UCSD-AML1 (cell line): ENCODE results near the gene LCK.

Source experiments
- DNase-seq: peaks from one replicate; lab custom pipeline; 2025; ENCODE audit not compliant: unreplicated experiment; lab: John Stamatoyannopoulos, UW

LCK gene

DNA sequence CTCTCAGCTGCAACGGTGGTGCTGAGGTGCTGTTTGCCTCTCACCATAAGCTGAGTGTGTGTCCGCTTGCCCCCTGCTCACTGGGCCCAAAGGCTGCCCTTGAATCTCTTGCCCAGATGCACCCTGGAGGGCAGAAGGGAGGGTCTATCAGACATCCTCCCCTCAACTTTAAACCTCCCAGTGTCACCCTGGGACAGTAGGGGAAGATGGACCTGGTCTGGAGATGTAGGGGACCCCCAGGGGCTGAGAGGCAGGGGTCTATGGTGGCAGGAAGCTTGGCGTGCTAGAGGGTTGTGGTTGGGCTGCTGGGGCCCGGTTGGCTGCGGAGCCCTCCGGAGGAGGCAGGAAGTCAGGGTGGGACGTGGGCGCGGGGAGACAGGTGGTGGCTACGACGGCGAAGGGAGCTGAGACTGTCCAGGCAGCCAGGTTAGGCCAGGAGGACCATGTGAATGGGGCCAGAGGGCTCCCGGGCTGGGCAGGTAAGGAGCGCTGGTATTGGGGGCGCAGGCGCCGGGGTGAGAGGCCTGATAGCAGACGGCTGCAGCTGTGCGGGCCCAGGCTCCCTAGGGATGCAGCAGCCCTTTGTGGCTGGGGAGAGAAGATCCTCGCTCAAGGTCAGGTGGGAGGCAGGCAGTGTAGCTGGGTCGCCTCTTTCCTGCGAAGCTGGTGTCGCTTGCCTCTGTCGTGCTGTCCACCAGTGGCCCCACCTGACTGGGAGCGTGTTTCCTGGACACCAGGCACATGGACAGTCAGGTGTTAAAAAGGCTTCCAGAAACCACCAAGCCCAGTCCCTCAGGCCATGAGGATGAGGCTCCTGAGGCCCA, at the start of gene LCK:
Gene LCK (plus strand): TSS at position 373 of the 824 bp plus-strand sequence. CDS start 23,065 bp downstream, outside the sequence.
- peak; percentile 35 for DNase-seq

DNA sequence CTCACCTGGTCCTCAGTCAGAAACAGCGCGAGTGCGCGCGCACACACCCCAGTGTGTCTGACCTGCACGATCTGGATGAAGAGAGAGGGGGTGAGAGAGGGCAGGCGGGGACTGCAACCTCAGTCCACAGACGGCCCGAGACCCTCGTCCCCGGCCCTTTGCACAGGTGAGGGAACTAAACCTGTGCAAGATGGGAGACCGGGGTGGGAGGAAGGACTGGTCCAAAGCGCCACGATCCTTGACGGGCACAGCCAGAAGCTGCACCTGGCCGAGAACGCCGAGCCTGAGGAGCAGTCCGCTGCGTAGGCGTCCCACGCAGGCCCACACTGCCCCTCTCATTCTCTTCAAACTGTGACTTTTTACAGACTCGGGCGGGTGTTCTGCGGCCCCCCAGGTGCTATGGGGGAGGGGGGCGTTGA, 46.1 kb upstream of the LCK start:
- DNase-seq = no peak

DNA sequence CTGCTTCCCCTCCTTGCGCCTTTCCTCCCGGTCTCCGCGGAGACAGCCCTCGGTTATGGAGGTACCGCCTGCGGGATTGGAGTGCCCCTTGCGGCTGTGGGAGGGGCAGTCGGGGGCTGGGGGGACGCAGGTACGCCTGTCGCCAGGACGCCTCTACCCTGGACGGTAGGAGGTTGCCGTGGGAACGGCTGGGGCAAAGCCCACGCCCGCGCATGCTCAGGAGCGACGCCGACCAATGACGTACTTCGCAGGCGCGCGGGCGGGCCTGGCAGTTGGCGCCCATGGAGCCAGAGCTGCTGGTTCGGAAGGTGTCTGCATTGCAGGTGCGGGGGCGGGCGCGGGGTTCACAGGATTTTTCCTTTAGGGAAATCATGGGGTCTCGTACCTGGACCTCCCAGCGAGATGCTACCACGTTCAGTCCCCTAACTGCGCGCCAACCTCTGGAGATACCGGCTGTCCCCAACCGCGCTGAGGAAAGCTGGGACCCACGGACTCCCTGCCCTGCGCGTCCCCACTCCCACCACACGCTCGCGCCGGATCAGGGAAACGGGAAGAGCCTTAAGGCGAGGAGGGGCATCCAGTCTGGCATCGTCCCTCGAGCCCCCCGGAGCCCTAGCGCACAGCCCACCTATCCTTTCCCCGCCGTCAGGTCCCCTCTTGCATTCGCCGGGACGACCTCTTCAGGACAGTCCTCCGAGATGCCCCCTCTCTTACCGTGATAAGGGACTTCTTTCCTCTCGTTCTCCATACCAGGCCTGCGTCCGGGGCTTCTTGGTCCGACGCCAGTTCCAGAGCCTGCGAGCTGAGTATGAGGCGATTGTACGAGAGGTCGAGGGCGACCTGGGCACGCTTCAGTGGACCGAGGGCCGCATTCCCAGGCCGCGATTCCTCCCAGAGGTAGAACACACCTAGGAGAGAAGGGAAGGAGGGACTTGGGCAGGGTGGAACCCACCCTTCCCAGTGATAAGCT, 45.4 kb upstream of the LCK start, which contains the start of gene IQCC:
Gene IQCC (plus strand): TSS at position 271 of the 970 bp plus-strand sequence. CDS start 11 bp downstream, at position 282.
- peak; percentile 78 for DNase-seq

DNA sequence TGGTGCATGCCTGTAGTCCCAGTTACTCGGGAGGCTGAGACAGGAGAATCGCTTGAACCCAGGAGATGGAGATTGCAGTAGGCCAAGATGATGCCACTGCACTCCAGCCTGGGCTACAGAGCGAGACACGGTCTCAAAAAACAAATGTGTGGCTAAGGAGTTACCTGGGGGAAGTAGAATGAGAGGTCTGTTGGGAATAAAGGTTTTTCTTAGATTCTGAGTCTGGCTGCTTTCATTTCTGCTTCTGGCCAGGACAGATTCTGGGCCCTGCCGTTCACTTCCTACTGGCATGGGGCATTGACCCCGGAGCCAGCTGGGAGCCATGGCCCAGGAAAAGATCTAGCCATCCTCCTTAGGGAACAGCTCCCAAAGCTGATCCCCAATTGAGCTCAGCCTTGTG, 42.6 kb upstream of the LCK start:
- DNase-seq = no peak

DNA sequence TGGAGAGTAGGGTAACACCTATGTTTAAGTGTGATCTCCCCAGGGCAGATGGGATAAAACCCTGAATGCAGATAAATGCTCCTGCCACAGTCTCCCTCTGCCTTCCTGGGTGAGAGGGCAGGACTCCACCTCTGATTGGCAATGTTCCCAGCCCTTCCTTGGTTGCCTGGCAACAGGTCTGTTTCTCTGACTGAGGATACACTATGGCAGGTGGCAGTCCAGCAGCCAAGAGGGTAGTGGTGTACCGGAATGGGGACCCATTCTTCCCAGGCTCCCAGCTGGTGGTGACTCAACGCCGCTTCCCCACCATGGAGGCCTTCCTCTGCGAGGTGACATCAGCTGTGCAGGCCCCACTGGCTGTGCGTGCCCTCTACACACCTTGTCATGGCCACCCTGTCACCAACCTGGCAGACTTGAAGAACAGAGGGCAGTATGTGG, 42.2 kb upstream of the LCK start, which contains the start of gene DCDC2B:
Gene DCDC2B (plus strand): TSS at position 199 of the 438 bp plus-strand sequence. CDS start 5 bp downstream, at position 204.
- no peak for DNase-seq

DNA sequence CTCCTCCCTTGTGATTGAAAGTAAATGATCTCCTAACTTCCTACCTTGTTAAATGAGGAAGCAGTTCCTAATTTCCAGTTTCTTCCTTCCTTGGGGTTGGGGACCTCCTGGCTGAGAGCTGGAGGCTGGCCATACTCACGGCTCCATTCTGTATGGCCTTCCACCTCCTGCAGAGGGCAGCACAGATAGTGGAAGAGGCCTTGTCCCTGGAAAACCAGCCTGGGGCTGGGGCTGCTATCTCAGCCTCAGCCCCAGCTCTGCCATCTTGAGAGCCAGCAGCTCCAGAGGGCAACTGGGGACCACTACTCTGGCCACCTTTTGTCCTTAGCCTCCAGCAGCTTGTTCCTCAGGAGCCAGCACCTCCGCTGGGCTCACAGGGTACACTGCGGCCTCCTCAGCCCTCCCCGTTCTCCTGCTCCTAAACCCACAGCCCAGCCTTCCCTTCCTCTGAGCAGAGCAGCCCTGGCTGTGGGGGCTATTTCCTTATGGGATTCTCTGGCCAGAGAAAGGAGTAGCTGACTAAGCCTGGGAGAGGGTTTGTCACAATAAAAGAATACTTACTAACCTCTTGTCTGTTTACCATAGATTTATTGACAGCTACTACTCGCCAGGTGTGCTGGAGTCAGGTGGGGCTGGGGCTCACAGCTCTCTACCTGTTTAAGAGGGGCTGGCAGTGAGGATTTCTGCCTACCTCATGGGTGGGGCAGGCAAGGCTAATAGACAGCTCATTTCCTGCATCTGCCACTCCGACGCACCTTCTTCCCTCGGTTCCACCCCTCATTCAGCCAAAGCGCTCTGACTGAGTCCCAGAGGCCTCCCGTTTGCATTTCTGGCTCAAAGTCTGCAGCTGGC, 35.2 kb upstream of the LCK start:
- peak; percentile 64 for DNase-seq

DNA sequence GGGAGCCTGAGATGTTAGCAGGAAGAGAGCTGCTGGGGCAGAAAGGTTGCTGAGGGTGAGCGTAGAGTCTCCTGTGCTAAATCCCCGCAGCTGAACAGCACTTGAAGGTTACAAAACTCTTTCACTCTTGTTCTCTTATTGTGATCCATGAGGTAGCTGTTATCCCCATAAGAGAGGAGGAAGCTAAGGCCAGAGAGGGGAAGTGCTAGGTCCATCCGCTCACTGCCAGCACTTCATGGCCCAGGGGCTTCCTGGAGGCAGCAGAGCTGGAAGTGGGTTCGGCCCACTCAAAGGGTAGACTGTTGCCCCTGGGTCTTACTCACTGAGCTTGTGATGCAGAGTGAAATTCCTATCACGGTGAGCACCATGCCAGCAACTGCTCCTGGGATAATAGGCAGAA, 34.5 kb upstream of the LCK start:
- DNase-seq = no peak

DNA sequence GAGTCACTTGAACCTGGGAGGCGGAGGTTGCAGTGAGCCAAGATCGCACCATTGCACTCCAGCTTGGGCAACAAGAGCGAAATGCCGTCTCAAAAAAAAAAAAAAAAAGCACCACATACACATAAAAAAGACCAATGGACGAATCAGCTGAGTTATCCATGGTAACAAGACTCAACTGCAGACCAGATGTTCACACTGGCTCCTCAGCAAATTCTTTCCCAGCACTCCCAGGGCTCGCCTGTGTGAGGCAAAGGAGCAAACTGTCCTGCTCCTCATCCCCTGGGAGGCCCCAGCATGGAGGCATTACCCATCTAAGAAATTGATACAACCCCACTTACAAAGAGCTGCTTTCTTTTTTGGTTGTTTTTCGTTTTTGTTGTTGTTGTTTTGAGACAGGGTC, 32.0 kb upstream of the LCK start:
- no peak for DNase-seq

DNA sequence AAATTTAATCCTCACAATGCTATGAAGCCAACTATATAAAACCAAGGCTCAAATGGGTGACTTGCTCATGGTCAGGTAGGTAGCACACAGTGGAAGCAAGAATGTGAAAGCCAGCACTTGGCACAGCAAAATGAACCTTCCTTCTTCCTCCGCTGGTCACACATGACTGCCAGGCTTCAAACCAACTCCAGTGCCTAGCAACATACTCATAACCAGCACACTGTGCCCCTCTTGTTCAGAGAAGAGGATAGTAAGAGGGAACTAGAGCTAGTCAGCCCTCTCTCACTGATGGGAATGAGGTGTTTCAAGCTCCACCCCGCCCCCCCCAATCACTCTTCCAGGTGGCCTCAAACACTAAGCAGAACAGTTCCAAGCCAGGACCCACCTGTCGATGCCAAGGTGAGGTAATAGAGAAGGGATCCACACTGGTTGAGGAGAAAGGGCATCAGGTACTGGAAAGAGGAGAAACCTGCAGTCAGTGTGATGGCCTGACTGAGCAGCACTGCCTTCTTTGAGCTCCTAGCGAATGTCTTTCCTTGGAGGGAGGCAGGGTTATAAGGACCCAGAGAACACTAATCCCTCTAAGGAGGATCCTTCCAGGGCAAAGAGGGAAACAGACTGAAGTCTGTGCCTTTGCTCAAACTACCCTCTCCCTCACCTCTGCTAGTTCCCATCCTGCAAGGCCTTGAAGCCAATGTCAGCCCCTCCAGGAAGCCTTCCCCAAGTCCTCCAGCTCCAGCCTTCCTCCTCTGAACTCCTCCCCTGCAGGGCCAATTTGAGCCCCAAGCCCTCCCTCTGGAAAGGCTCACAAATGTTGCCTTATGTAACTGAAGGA, 30.1 kb upstream of the LCK start:
- no peak for DNase-seq

DNA sequence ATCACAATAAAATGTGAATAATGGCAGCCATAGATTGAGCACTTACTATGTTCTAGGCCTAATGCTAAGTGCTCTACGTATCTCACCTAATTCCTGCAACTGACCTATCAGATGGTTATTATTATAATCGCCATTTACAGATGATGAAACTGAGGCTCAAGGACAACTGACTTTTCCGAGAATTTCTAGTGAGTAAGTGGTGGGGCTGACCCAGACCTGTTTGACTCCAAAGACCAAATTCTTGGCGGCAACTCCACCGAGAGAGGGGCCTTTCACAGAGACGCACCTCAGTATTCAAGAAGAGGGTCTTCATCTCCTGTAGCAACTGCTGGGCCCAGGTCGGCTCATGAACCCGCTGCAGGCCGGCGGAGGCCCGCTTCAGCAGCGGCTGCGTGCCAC, 29.5 kb upstream of the LCK start:
- DNase-seq = no peak

DNA sequence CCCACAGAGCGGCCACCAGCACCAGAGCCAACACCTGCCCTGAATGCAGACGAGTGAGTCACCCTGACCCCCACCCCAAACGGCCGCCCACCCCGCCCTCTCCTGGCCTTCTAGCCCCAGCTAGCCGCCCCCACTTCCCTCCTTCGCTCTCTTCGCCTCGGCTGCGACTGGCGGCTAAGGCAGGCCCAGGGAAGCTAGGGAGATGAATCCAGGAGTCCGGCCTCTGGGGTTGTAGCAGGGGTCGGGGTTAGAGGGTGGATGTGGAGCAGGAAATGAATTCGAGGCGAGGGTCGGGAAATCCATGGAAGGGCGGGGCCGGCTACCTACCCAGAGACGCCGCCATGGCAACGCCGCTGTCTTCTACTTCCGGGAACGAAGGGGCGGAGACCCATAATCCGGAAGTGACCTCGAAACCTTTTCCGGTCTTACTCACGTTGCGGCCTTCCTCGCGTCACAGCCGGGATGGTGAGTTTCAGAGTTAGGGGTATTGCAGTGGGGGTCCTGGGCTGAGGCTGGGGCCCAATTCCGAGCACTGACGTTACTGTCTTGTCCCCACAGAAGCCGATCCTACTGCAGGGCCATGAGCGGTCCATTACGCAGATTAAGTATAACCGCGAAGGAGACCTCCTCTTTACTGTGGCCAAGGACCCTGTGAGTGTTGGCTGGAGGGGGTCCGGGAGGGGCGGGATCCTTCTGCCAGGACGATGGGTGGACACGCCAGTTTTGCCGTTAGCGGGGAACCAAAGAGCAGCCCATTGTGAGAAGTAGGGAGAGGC, 28.9 kb upstream of the LCK start, which contains the start of the genes EIF3I and TMEM234:
Gene EIF3I (plus strand): TSS at position 428 of the 776 bp plus-strand sequence. CDS start 35 bp downstream, at position 463.
Gene TMEM234 (minus strand): TSS at position 374 of the 776 bp plus-strand sequence. CDS start 31 bp downstream, at position 343.
- peak; percentile 87 for DNase-seq

DNA sequence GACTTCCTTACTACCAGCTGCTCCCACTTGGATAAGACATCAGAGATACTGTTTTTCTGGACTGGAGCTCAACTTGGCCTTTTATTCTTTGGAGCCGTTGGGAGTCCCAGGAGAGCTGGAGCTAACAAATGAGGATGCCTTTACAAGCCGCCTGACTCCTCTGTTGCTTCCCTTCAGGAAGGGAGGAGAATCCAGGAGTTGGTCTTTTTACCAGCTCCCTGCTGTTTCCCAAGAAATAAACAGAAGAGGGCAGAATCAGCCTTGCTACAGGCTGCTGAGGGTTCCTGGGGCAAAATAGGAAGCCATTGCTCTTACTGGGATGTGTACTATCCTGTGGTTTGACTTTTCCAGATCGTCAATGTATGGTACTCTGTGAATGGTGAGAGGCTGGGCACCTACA, 27.4 kb upstream of the LCK start:
- no peak for DNase-seq

DNA sequence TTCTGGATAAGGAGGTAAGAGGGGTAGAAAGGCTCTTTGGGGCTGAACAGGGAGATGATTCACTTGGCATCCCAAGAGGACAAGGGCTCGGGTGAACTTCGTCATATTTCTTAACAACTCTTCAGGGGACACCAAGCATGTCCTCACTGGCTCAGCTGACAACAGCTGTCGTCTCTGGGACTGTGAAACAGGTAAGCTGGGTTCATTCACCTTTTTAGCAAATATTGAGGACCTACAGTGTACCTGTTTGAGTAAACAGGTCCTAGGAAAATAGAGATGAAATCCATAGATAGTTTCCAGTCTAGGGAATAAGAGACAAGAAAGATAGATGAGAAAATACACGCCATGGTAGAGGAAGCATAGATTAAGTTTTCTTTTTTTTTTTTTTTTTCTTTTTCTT, 26.8 kb upstream of the LCK start:
- no peak for DNase-seq

DNA sequence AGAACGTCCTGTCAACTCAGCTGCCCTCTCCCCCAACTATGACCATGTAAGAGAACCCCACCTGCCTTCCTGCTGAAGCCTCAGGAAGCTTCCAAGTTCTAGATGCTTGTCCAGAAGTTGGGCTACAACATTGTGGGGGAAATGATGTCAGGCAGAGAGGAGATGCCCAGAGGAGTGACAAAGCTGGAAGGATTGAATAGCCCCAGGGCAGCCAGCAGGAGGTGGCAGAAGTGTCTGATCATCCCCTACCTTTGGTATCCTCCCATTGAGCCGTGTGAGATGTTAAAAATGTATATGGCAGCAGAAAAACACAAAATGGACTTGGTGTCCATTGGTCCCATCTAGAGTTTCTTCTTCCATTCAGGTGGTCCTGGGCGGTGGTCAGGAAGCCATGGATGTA, 22.3 kb upstream of the LCK start:
- DNase-seq = no peak

DNA sequence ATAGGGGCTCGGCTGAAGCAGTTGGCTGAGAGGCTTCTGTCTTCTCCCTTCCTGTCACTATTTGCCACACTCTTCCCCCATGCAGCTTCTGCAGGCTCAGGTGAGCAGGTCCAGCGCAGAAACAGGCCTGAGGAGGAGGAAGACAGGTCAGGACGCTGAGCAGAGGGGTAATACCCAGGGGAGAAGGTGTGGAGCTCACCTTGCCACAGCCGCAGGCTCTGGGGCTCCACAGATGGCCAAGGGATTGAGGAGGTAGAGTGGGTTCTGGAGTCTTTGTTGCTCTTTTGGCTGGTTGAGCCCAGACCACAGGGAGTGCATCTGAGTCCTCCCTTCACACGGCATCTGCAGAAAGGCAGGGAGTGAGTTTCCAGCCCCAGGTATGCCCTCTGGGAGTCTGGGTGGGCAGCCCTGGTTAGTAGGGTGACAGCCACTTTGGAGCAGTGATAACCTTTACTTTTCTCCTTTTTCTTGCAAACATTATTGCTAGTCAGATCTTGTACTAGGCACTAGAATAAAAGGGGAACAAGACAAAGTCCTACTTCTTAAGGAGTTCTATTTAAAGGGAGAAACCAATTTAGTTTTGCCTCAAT, 19.1 kb upstream of the LCK start:
- DNase-seq = no peak

DNA sequence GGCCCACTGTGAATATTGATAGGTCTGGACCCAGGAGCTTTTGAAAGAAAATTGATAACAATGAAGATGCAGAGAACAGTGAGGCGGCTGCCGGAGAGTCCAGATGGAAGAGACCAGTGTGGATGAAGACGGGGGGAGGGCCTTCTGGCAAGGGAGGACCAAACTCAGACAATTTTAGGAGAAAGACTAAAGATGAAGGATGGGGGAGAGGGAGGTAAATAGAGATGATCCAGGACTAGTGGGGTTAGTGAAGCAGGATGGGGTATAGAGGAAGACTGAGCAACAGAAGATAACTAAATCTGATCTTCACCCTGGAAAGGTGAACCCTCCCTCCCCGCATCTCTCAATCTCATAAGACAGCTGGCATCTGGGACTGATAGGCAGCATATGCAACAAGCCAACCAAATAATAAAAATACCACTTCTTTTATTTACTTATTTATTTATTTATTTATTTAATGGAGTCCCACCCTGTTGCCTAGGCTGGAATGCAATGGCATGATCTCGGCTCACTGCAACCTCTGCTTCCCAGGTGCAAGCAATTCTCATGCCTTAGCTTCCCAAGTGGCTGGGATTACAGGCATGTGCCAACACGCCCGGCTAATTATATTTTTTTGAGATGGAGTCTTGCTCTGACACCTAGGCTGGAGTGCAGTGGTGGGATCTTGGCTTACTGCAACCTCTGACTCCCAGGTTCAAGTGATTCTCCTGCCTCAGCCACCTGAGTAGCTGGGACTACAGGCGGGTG, 18.3 kb upstream of the LCK start:
- no peak for DNase-seq

DNA sequence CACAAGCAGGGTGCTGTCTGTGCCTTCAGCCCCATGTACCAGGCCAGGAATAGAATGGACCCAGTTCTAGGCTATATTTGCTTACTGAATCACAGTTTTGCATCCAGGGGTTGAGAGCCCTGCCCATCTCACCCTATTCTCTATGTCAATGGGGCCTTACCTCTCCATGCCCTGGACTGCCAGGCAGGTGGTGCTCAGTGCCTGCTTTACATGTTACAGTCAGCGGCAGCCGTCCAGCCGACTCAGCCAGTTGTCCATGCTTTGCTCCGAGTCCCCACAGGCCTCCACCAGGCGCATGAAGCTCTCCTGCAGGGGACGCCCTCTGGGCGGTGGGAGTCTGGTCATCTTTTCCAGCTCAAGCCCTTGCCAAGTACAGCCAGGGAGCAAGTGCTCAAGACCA, 16.3 kb upstream of the LCK start:
- no peak for DNase-seq

DNA sequence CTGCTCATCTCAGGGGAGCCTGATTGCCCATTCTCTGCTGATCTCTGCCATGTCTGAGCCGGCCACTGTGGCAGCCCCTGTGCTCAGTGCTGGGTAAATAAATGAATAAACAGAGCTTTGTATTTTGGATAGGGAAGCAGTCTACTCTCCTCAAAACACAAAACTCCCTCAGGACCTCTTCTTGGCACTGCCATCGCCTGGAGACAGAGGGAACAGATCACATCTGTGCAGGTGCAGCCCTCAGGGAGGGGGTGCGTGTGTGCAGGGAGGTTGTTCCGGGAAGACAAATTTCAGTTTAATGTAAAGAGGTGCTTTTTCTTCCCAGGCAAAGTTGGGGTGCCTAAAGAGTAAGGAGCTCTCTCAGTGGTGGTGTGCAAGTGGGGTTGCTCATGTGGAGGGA, 11.7 kb upstream of the LCK start:
- DNase-seq = no peak
